Hematopoietic multipotent progenitor cell (in vitro differentiated cells): ENCODE results near the gene PLCXD1. TPM values are rescaled to one million over a fixed set of nuclear protein-coding genes. Genes with fewer than 3 reads are reported as not detected.
"Not testable (repeated sequence)": the region's sequence is repeated elsewhere in the genome, so short reads cannot be mapped to it uniquely, and the experiment has no call there.

Source experiments
- DNase-seq, 3 donors: peaks; one replicate each; pipeline ENCODE4 v3.0.0-alpha.2; 2011 to 2015; ENCODE audit warnings: low read depth in 2 of 3, low spot score in 2 of 3
- total RNA-seq: library from RNA; depleted of rRNA; stranded (reverse); fragments of >200 nt; gene quantifications from one replicate; pipeline ENCODE4 v1.2.3, GENCODE V29; 2012

PLCXD1 gene
- total RNA-seq, 1 donor, result 111 TPM

- DNase-seq, result no peak
Observed at GRCh38 chrX:348461-349117, 67.4 kb downstream of the PLCXD1 start.

DNA sequence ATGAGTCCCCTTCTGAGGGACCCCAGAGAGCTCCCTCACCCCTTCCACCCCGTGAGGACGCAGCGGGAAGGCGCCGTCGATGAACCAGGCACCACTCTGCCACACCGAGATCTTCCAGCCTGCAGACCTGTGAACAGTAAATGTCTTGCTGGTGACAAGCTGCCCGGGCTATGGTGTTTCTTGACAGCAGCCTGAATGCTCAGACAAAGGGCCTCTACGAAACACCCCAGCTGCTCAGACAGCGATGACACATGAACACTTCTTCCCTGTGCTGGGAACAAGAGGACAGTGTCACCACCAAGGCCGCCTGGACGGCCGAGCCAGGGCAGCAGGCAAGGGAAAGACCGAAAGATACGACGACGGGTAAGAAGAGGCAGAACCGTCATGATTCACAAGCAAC is 68.0 kb downstream of the PLCXD1 start:
- no peak for DNase-seq

DNA sequence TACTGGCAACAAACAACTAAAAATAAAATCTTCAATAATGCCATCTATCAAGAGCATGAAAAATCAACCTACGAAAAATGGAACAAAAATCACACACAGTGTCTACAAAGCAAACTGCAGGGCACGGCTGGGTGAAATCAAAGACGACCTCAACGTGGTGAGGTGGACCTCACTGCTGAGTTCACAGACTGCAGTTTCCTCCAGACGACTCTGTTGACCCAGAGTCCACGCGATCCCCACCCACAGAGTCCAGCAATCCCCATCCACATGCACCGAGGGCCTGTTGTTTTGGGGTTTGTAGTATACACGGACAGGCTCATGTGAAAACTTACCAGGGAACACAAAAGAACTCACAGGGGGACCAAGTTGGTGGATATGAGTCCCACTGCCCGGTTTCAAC is 68.5 kb downstream of the PLCXD1 start:
- no peak for DNase-seq

- no peak for DNase-seq
Observed at GRCh38 chrX:350148-350533, 69.0 kb downstream of the PLCXD1 start.

- no peak for DNase-seq
Observed at GRCh38 chrX:350534-351323, 69.5 kb downstream of the PLCXD1 start.

DNA sequence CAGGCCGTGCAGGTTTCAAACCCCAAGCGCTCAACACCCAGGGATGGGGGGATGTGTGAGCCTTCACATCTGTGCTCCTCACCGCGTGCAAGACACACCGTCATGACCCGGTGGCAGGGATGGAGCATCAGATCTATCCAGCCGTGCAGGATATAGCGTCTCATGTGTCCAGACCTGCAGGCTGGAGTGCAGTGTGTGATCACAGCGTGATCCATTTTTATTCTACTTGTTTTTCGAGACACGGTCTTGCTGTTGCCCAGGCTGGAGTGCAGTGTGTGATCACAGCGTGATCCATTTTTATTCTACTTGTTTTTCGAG is 70.1 kb downstream of the PLCXD1 start:
- not testable (repeated sequence) for DNase-seq

DNA sequence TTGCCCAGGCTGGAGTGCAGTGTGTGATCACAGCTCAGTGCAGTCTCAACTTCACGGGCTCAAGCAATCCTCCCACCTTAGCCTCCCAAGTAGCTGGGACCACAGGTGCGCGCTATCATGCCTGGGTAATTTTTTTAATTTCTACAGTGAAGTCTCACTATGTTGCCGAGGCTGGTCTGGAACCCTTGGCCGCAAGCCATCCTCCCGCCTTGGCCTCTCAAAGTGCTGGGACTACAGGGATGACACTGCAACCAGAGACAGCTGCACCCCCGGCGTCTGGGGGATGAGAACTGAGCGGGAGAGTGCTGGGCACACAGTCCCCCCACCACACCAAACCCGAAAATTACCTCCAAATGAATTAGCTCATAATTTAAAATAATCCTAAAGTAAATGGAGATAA is 70.6 kb downstream of the PLCXD1 start:
- no peak for DNase-seq

GRCh38 chrX:352181-352580 is 71.0 kb downstream of the PLCXD1 start:
- DNase-seq, result no peak

DNA sequence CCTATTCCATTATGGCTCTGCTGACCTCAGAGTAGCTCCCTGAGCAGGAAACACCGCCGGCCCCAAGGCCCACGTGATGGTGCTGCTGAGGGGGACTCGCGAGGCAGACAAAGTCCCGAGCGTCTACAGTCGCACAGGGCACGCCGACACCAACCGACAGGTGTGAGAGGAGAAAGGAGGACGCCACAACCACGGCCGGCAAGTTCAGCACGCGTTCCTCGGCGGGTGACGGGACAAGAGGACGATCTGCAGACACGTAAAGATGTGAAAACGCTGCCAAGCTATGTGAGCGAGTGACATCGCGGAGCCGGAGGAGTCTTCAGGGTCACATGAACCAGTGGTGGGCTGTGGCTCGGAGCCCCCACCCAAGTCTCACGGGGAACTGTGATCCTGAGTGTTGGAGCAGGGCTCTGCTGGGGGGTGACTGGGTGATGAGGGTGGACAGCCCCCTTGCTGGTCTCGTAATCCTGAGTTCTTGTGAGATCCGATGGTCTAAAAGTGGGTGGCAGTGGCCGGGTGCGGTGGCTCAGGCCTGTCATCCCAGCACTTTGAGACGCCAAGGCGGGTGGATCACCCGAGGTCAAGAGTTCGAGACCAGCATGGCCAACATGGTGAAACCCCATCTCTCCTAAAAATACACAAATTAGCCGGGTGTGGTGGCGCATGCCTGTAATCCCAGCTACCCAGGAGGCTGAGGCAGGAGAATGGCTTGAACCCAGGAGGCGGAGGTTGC is 71.6 kb downstream of the PLCXD1 start:
- DNase-seq, result no peak

Other genes starting within 250 kb of the PLCXD1 start
- gene GTPBP6, start 37.4 kb downstream of the PLCXD1 start, total RNA-seq, result 57.1 TPM
- gene PPP2R3B, start 105.5 kb downstream of the PLCXD1 start, total RNA-seq, result 35.3 TPM